Measurements from ENCODE around the gene SBF2.

The SBF2 gene

DNA sequence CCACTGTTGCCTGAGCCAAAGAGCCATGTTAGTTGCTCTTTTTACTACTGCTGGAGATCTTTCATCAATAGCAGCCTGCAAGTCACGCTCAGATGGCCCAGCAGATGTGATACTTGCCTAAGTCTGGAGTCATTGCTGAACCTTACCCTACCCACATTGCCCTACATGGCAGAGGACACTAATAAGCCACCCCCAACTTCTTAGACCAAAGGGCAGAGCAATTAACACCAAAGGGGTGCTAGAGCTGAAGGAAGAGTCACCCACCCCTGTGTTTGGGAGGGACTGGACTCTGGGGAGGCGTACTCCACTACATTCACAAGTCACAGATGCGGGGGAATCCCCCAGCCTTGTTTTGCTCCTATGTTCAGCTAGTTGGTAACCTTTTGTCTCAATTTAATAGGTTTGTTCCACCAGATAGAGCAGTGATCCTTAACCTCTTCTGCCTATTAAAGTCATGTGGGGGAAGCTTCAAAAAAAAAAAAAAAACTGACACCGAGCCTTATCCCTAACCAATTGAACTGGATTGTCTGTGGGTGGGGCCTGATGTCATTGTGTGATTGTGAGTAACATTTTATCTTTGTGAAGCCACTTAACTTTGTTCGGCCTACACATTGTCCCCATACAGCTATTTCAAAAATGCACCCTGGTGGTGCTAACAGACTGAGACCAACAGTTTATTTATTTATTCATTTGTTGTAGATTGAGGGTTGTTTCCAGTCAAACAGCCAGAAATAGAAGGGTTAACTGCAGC lies 23.9 kb upstream of the SBF2 start:
- DNase-seq (ENCODE audit: extremely low read depth in 1 of 2, low read depth in 1 of 2): no peak

GRCh38 chr11:10317151-10317755 lies 23.2 kb upstream of the SBF2 start:
- DNase-seq (ENCODE audit: extremely low read depth in 1 of 2, low read depth in 1 of 2): no peak

DNA sequence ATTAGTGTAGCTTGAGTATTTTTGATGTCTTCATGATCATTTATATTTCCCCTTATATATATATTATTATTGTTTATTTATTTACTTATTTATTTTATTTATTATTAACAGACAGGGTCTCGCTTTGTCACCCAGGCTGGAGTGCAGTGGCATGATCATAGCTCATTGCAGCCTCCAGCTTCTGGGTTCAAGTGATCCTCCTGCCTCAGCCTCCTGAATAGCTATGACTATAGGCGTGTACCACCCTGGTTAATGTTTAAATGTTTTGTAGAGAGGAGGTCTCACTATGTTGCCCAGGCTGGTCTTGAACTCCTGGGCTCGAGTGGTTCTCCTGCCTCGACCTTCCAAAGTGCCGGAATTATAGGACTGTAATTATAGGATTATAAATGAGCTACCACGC lies 21.1 kb upstream of the SBF2 start:
- DNase-seq (ENCODE audit: extremely low read depth in 1 of 2, low read depth in 1 of 2): no peak

DNA sequence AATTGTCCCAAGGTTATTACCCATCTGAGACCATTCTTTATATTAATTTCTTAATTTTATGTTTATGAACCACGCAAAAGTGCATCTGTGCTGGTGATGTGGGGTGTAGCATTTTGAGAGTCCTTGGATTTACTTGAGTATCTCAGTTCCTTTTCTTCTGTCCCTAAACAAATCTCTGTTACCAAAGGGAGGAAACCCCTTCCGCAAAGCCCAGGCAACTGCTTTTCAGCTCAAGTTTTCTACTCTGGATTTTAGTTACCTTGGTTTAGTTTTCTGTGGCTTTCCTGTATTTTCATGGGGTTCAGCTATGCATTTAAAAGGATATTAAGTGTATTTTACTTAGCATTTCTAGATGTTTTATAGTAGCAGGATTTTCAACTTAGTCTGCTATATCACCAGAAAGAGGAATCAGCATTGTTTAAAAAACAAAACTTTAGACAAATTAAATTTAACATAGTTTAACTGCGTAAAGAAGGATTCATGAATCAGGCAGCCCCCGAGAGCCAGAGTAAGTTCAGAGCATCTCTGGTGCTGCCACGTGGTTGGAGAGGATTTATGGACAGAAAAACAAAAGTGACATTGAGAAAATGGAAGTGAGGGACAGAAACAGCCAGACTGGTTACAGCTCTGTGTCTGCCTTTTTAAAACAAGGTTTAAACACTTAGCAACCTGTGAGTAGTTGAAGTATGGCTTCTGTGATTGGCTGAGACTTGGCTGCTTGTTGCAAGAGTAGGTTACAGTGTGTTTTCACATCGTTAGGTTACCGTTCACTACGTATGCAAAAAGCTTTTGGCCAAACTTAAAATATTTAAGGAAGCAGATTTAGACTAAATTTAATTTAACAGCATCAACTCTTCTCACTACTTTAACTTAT lies 20.4 kb upstream of the SBF2 start:
- DNase-seq (ENCODE audit: extremely low read depth in 1 of 2, low read depth in 1 of 2): no peak

DNA sequence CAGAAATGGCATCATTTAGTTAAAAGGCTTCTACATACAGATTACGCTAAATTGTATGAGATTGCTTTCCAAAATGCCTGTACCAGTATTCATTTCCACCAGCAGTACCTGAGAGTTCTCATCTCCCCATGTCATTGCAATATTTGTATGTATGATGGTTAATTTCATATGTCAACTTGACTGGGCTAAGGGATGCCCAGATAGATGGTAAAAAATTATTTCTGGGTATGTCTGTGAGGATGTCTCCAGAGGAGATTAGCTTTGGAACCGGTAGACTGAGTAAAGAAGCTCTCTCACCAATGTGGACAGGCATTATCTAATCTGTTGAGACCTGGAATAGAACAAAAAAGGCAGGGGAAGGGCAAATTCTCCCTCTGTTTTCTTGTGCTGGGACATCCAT lies 17.8 kb upstream of the SBF2 start:
- DNase-seq (ENCODE audit: extremely low read depth in 1 of 2, low read depth in 1 of 2): no peak

- DNase-seq (ENCODE audit: extremely low read depth in 1 of 2, low read depth in 1 of 2): no peak
Measured at GRCh38 chr11:10310301-10310841, 16.4 kb upstream of the SBF2 start.

- no peak for DNase-seq (ENCODE audit: extremely low read depth in 1 of 2, low read depth in 1 of 2)
Measured at GRCh38 chr11:10309163-10310093, 15.4 kb upstream of the SBF2 start.

DNA sequence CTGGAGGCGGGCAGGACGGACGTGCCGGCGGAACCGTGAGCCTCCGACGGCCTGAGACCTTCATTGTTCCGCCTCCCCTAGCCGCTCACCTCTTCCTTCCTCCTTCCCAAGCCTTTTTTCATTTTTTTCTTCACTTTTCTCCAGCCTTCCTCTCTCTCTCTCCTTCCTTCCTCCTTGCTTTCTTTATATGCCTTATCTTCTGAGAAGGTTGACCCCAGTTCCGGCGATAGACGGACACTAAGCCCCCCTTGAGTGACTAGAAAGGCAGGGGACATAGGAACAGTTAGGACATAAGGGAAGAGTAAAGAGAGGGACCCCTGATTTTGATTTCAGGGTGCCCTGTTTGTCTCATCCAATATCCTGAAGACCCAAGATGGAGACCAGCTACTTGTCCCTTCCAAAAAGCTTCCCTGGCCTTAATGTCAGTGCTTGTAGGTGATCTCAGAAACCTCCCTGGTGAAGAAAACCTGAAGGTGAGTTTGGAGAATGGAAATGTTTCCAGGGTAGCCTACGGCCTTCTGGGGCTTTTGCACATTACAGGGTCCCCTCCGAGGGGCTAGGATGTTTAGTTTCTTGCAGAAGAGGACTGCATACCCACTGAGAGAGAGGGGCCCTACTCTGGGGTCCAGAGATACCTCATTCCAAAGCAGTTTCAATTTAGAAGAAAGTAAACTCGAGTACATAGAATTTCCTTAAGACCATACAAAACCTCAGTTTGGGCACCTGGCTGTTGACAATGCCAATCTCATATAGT lies 14.4 kb upstream of the SBF2 start:
- DNase-seq (ENCODE audit: extremely low read depth in 1 of 2, low read depth in 1 of 2): no peak

DNA sequence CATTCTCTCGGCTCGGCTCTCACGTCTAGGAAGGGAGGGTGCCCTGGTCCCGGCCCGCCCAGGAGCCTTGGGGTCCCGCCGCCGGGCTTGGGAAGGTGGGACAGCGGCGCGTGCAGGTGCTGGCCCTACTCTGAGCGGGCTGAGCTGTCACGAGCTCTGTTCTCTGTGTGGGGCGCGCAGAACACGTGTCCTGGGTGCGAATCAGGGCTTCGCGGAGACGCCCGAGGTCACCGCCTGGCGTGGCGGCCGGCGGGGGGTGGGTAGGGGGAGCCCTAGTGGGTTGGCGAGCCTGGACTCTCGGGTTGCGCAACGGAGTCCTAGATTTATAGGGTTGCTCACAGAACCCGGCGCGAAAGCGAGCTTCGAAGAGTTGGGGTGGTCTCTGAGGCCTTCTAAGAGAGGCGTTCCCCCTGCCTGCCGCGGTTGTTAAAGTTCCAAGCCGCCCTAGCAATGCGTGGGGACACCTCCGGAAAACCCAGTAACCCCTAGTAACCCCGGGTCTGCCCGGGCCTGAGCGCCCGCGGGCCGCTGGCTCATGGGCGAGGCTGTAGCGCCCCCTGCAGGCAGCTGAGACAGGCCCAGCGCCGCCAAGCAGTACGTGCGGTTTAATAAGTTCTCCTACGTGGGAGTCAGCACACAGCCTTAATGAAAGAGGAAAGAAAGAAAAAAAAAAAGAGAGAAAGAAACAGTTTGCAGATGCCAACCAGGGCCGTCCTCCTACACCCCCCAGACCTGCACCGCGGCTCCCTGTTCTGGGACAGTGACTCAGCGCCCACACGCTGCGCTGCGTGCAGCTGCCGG lies 13.6 kb upstream of the SBF2 start:
- DNase-seq (ENCODE audit: extremely low read depth in 1 of 2, low read depth in 1 of 2): peak; percentile 63 to 75

- DNase-seq (ENCODE audit: extremely low read depth in 1 of 2, low read depth in 1 of 2): no peak
Measured at GRCh38 chr11:10307022-10307399, 13.0 kb upstream of the SBF2 start.

DNA sequence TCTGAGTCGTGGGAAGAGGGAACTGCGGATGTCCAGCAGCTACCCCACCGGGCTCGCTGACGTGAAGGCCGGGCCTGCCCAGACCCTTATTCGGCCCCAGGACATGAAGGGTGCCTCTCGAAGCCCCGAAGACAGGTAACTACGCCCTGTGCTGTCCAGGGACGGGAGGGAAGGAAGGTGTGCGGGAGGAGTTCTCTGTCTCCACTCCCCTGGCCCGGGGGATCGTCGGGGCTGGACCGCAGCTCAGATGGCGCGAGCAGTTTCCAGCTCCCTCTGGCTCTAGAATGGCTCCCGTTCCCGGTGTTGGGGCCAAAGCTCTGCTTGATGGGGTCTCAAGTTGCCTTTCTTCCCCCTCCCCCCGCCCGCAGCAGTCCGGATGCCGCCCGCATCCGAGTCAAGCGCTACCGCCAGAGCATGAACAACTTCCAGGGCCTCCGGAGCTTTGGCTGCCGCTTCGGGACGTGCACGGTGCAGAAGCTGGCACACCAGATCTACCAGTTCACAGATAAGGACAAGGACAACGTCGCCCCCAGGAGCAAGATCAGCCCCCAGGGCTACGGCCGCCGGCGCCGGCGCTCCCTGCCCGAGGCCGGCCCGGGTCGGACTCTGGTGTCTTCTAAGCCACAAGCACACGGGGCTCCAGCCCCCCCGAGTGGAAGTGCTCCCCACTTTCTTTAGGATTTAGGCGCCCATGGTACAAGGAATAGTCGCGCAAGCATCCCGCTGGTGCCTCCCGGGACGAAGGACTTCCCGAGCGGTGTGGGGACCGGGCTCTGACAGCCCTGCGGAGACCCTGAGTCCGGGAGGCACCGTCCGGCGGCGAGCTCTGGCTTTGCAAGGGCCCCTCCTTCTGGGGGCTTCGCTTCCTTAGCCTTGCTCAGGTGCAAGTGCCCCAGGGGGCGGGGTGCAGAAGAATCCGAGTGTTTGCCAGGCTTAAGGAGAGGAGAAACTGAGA lies 12.2 kb upstream of the SBF2 start:
- no peak for DNase-seq (ENCODE audit: extremely low read depth in 1 of 2, low read depth in 1 of 2)

GRCh38 chr11:10305262-10305963 lies 11.4 kb upstream of the SBF2 start:
- no peak for DNase-seq (ENCODE audit: extremely low read depth in 1 of 2, low read depth in 1 of 2)

GRCh38 chr11:10304495-10305261 lies 10.7 kb upstream of the SBF2 start, which contains the start of gene ADM:
ADM (plus strand) TSS chr11:10305073; CDS start chr11:10305701, 628 bp downstream.
- DNase-seq (ENCODE audit: extremely low read depth in 1 of 2, low read depth in 1 of 2): no peak

GRCh38 chr11:10303558-10304363 lies 9.7 kb upstream of the SBF2 start:
- DNase-seq (ENCODE audit: extremely low read depth in 1 of 2, low read depth in 1 of 2): no peak

DNA sequence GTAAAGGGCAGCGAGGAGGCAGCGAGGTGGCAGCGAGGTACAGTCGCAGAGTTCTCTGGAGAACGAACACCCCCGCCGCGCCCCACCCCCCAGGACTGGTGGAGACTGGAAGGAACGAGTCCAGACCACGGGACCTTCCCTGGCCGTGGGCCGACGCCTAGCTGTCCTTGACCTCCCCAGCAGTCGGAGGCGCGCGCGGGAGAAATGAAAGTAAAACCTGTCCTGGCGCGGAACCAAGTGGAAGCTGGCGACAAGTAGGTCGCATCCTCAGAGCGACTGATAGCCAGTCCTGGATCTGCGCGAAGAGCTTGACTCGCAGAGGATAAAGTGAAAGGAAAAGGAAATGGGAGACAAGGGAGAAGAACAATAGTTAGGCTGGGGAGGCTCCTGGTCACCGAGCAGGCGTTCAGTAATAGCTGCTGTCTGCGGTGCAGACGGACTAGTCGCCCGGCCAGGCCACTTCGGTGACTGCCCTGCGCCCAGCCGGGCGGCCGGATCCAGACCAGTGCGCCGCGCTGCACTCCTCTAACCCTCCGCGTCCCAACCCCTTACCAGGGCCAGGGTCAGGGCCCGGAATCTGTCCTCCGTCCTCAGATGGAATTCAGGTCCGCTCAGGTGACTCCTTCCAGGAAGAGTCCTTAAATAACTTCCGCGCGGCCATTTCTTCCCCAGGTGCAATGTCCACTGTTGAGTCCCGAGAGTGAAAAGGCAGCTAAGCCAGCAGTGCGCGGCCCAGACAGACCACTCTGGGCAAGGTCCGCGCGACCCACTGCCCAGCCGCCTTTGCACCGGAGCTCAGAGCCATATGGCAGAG lies 8.9 kb upstream of the SBF2 start:
- DNase-seq (ENCODE audit: extremely low read depth in 1 of 2, low read depth in 1 of 2): peak in 1 of 2 donors; percentile 62

Measured in activated CD8-positive, alpha-beta memory T cell treated with anti-CD3 and anti-CD28 coated beads for 1 hour (primary cell).